ENCODE measurements around the gene AEBP2. TPM values are rescaled to one million over a fixed set of nuclear protein-coding genes. Genes with fewer than 3 reads are reported as not detected.

Gene AEBP2
- total RNA-seq, 1 experiment from 2014 or later, result 50.3 TPM

DNA sequence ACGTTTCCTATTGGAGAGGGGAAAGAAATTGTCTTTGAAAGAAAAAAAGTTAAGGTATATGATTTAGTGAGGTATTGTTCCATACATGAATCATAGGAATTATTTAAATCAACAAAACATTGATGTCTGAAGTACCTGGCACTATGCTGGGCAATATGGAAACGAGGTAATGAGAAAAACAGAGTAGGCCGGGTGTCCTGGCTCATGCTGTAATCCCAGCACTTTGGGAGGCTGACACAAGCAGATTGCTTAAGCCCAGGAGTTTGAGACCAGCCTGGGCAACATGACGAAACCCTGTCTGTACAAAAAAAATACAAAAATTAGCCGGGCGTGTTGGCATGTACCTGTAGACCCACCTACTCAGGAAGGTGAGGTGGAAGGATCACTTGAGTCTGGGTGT lies 45.9 kb downstream of the AEBP2 start:
- Histone ChIP-seq H3K9me3 (ENCODE audit: insufficient read depth, low read depth) (no peaks in the 10 kb centered on the region), H2AFZ (no peak overlapping the region), H3K9me2 (ENCODE audit: insufficient read depth) (no peaks in the 10 kb centered on the region), H3K4me2 (no peak overlapping the region), H3K27ac (no peak overlapping the region), H3K4me3 (no peak overlapping the region), H3K4me1 (replicated peaks; ENCODE audit: insufficient read depth) (no peaks in the 10 kb centered on the region), H4K20me1 (ENCODE audit: insufficient read depth) (peaks cover 45% of the 10 kb centered on the region), H3K27me3 (ENCODE audit: insufficient read depth, low read depth) (no peaks in the 10 kb centered on the region), H3K79me2 (ENCODE audit: low read depth) (peaks cover 96% of the 10 kb centered on the region), H3F3A (ENCODE audit: insufficient read depth, low read depth) (no peaks in the 10 kb centered on the region), H3K36me3 (ENCODE audit: low read depth) (0 out of 2 replicates have a peak, but pooled peaks cover 3% of the 10 kb centered on the region)
- ChIA-PET POLR2A (ENCODE audit: unreplicated experiment) (no interaction called here), CTCF (no interaction called here)
- intact Hi-C loops (cut with micrococcal nuclease; ENCODE audit: unreplicated experiment), result no loop called here
- no peak for TF ChIP-seq EZH2 (IDR thresholded peaks at IDR 0.05; ENCODE audit: low read depth)
- TF ChIP-seq, protein P1, sequence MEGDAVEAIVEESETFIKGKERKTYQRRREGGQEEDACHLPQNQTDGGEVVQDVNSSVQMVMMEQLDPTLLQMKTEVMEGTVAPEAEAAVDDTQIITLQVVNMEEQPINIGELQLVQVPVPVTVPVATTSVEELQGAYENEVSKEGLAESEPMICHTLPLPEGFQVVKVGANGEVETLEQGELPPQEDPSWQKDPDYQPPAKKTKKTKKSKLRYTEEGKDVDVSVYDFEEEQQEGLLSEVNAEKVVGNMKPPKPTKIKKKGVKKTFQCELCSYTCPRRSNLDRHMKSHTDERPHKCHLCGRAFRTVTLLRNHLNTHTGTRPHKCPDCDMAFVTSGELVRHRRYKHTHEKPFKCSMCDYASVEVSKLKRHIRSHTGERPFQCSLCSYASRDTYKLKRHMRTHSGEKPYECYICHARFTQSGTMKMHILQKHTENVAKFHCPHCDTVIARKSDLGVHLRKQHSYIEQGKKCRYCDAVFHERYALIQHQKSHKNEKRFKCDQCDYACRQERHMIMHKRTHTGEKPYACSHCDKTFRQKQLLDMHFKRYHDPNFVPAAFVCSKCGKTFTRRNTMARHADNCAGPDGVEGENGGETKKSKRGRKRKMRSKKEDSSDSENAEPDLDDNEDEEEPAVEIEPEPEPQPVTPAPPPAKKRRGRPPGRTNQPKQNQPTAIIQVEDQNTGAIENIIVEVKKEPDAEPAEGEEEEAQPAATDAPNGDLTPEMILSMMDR (conservative IDR thresholded peaks at IDR 0.05), result no peak
- DNase-seq, result no peak
- no TSS peak for BruUV-seq (replicated peaks)

DNA sequence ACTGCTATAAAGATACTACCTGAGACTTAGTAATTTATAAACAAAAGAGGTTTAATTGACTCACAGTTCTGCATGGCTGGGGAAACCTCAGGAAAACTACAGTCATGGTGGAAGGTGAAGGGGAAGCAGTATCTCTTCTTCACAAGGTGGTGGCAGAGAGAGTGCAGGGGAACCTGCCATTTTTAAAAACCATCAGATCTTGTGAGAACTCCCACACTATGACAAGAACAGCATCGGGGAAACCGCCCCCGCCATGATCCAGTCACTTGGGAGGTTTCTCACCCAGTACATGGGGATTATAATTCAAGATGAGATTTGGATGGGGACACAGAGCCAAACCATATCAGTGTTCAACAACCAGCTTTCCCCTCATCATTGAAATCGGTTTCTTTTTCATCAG lies 49.9 kb downstream of the AEBP2 start:
- TF ChIP-seq, protein P1 (conservative IDR thresholded peaks at IDR 0.05), result no peak
- TF ChIP-seq EZH2 (IDR thresholded peaks at IDR 0.05; ENCODE audit: low read depth), result no peak
- Histone ChIP-seq H3K27me3 (ENCODE audit: insufficient read depth, low read depth) (no peaks in the 10 kb centered on the region), H3K36me3 (ENCODE audit: low read depth) (peaks cover 3% of the 10 kb centered on the region; the same call in 1 of the 2 replicates), H3K4me2 (no peak overlapping the region), H4K20me1 (ENCODE audit: insufficient read depth) (peaks cover 41% of the 10 kb centered on the region), H3K4me1 (replicated peaks; ENCODE audit: insufficient read depth) (no peaks in the 10 kb centered on the region), H3K4me3 (no peak overlapping the region), H3K79me2 (ENCODE audit: low read depth) (peaks cover 75% of the 10 kb centered on the region), H3K9me3 (ENCODE audit: insufficient read depth, low read depth) (no peaks in the 10 kb centered on the region), H3K9me2 (ENCODE audit: insufficient read depth) (no peaks in the 10 kb centered on the region), H3K27ac (no peak overlapping the region), H2AFZ (no peak overlapping the region), H3F3A (ENCODE audit: insufficient read depth, low read depth) (no peaks in the 10 kb centered on the region)
- POLR2A ChIA-PET (ENCODE audit: unreplicated experiment), result no interaction called here
- DNase-seq, result no peak
- BruUV-seq (replicated peaks), result no TSS peak
- intact Hi-C loops (cut with micrococcal nuclease; ENCODE audit: unreplicated experiment), result no loop called here
- CTCF ChIA-PET, result no interaction called here

DNA sequence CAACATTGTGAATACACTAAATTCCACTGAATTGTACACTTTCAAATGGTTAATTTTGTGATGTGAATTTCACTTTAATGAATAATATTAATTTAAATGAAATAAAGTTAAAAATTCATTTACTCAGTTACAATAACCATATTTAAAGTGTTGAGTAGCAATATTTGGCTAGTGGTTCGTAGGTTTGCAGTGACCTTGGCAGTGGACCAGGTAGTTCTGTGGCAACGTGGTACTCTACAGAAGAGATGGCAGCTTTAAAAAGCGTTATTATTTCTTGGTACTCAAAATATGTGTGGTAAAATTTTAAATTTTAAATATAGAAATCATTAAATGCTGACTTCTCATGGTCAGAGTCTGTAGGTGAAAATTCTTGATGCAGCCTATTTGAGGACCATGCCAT lies 51.6 kb downstream of the AEBP2 start:
- Histone ChIP-seq H3K27me3 (ENCODE audit: insufficient read depth, low read depth) (no peaks in the 10 kb centered on the region), H4K20me1 (ENCODE audit: insufficient read depth) (peaks cover 25% of the 10 kb centered on the region), H3K4me2 (no peak overlapping the region), H3K9me2 (ENCODE audit: insufficient read depth) (no peaks in the 10 kb centered on the region), H2AFZ (no peak overlapping the region), H3K27ac (no peak overlapping the region), H3K36me3 (ENCODE audit: low read depth) (peaks cover 3% of the 10 kb centered on the region), H3K9me3 (ENCODE audit: insufficient read depth, low read depth) (no peaks in the 10 kb centered on the region), H3K79me2 (ENCODE audit: low read depth) (peaks cover 62% of the 10 kb centered on the region), H3K4me1 (replicated peaks; ENCODE audit: insufficient read depth) (no peaks in the 10 kb centered on the region), H3K4me3 (no peak overlapping the region), H3F3A (ENCODE audit: insufficient read depth, low read depth) (peaks cover 4% of the 10 kb centered on the region; the same call in 1 of the 2 replicates)
- no peak for DNase-seq
- TF ChIP-seq, protein P1 (conservative IDR thresholded peaks at IDR 0.05), result no peak
- TF ChIP-seq EZH2 (IDR thresholded peaks at IDR 0.05; ENCODE audit: low read depth), result no peak
- intact Hi-C loops (cut with micrococcal nuclease; ENCODE audit: unreplicated experiment), result no loop called here
- CTCF ChIA-PET, result no interaction called here
- POLR2A ChIA-PET (ENCODE audit: unreplicated experiment), result no interaction called here
- no TSS peak for BruUV-seq (replicated peaks)
